Prostate gland (tissue), 2 donors: ENCODE measurements around the gene PITPNC1.

Experiments used
- POLR2AphosphoS5 ChIP-seq: sonication (generic); formaldehyde crosslinking; IDR thresholded peaks from one replicate; pipeline ENCODE4 v1.6.1; 2017; ENCODE audit warnings: antibody characterized with exemption
- TF ChIP-seq, protein P1 (sequence below), 4 experiments: fragments of 200-600 bp in 2 of 4; fragments of 450-650 bp in 2 of 4; sonication (generic) in 2 of 4; IDR thresholded peaks; 1 replicate in 3 of 4; 2 replicates in 1 of 4; pipeline ENCODE4 v1.5.1; 2016 to 2019; ENCODE audit warnings: antibody characterized with exemption in 4 of 4, mild to moderate bottlenecking in 2 of 4, moderate library complexity in 2 of 4

DNA sequence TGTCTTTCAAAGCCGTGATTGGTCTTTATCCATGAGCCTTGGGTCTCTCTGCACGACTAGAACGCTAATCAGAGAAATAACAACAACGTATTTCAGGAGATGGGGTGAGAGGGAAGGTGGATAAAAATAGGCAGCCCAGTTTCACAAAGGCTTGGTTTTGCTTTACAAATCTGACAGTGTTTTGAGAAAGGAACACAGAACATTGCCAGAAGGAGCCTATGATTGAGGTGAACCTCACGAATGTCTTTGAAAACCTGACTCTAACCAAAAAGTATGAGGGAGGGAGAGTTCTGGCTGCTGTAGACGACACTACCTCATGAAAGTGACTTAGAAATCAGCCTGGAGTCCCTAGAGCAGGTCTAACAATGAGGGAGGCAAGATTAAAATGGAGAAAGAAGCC lies 302.6 kb downstream of the PITPNC1 start:
- TF ChIP-seq POLR2AphosphoS5, result no peak
- TF ChIP-seq, protein P1, sequence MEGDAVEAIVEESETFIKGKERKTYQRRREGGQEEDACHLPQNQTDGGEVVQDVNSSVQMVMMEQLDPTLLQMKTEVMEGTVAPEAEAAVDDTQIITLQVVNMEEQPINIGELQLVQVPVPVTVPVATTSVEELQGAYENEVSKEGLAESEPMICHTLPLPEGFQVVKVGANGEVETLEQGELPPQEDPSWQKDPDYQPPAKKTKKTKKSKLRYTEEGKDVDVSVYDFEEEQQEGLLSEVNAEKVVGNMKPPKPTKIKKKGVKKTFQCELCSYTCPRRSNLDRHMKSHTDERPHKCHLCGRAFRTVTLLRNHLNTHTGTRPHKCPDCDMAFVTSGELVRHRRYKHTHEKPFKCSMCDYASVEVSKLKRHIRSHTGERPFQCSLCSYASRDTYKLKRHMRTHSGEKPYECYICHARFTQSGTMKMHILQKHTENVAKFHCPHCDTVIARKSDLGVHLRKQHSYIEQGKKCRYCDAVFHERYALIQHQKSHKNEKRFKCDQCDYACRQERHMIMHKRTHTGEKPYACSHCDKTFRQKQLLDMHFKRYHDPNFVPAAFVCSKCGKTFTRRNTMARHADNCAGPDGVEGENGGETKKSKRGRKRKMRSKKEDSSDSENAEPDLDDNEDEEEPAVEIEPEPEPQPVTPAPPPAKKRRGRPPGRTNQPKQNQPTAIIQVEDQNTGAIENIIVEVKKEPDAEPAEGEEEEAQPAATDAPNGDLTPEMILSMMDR (IDR thresholded peaks at IDR 0.05), result no peak
